GM15510 (cell line): Measurements from ENCODE around the gene MTHFD2L.

Experiments used
- POLR2A ChIP-seq: IDR thresholded peaks from 3 replicates; pipeline ENCODE4 v1.6.1; 2011; ENCODE audit warnings: borderline replicate concordance; ENCODE audit not compliant: insufficient read length; ENCODE audit errors: extremely low read depth

MTHFD2L gene

GRCh38 chr4:74292111-74292870 is 134.4 kb downstream of the MTHFD2L start:
- TF ChIP-seq POLR2A = no peak

GRCh38 chr4:74293558-74293957 is 135.6 kb downstream of the MTHFD2L start:
- no peak for TF ChIP-seq POLR2A

- TF ChIP-seq POLR2A = no peak
These were observed 136.8 kb downstream of the MTHFD2L start for GRCh38 chr4:74294681-74295080.

- TF ChIP-seq POLR2A = no peak
These were observed 139.6 kb downstream of the MTHFD2L start for GRCh38 chr4:74297539-74297938.

GRCh38 chr4:74304095-74304625 is 146.2 kb downstream of the MTHFD2L start:
- no peak for TF ChIP-seq POLR2A

- TF ChIP-seq POLR2A = no peak
These were observed 147.1 kb downstream of the MTHFD2L start for GRCh38 chr4:74305000-74305399.

GRCh38 chr4:74307170-74307569 is 149.3 kb downstream of the MTHFD2L start:
- TF ChIP-seq POLR2A = no peak

- no peak for TF ChIP-seq POLR2A
These were observed 150.3 kb downstream of the MTHFD2L start, which contains the start of gene EPGN for GRCh38 chr4:74308215-74308614. Gene EPGN, plus strand, starts transcription at chr4:74308470. Its CDS starts 64 bp downstream, at chr4:74308534.

GRCh38 chr4:74309223-74309622 is 151.3 kb downstream of the MTHFD2L start:
- no peak for TF ChIP-seq POLR2A

- TF ChIP-seq POLR2A = no peak
These were observed 153.9 kb downstream of the MTHFD2L start for GRCh38 chr4:74311696-74312313.

GRCh38 chr4:74314329-74314728 is 156.4 kb downstream of the MTHFD2L start:
- no peak for TF ChIP-seq POLR2A

GRCh38 chr4:74314944-74315343 is 157.0 kb downstream of the MTHFD2L start:
- no peak for TF ChIP-seq POLR2A

GRCh38 chr4:74315376-74315775 is 157.5 kb downstream of the MTHFD2L start:
- no peak for TF ChIP-seq POLR2A

GRCh38 chr4:74316397-74316796 is 158.5 kb downstream of the MTHFD2L start:
- TF ChIP-seq POLR2A = no peak

- no peak for TF ChIP-seq POLR2A
These were observed 159.8 kb downstream of the MTHFD2L start for GRCh38 chr4:74317616-74318246.

- TF ChIP-seq POLR2A = no peak
These were observed 160.4 kb downstream of the MTHFD2L start for GRCh38 chr4:74318276-74318675.

- no peak for TF ChIP-seq POLR2A
These were observed 161.6 kb downstream of the MTHFD2L start for GRCh38 chr4:74319470-74319869.
